ENCODE data around the gene CYP3A5. TPM values are rescaled to one million over a fixed set of nuclear protein-coding genes. Genes with fewer than 3 reads are reported as not detected.
"Not testable (repeated sequence)": the region's sequence is repeated elsewhere in the genome, so short reads cannot be mapped to it uniquely, and the experiment has no call there.

Gene CYP3A5
- total RNA-seq, 1 experiment from 2014 or later: 0.36 TPM

DNA sequence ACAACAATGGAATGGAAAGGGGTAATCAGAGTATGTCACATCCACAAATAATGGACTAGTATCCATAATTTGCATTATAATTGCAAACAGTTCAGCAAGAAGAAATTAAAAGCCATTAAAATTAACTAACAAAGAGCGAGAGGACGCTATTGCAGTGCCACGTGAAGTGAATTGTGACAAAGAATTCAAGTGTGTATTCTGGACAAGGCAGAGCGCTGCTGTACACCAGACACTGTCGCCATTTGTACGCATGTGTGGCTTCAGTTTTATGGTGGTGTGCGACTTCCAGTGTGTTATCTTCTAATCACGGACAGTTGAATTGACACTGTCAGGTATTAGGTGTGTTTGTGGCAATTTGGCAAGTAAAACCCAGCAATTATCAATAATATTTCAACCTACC, 11.3 kb downstream of the CYP3A5 start:
- Histone ChIP-seq H3K27ac (no peak overlapping the region), H3K9me3 (replicated peaks) (no peaks in the 10 kb centered on the region)
- DNase-seq: no peak

GRCh38 chr7:99667179-99667578, 12.6 kb downstream of the CYP3A5 start:
- no peaks in the 10 kb centered on the region for H3K27me3 ChIP-seq
- H3K36me3 ChIP-seq: no peaks in the 10 kb centered on the region
- no peaks in the 10 kb centered on the region for H3K9me3 ChIP-seq (replicated peaks)
- H3K4me1 ChIP-seq: no peaks in the 10 kb centered on the region
- no peak overlapping the region for H3K27ac ChIP-seq
- H3K4me3 ChIP-seq: no peak overlapping the region
- no peak for DNase-seq

More for the DNA sequence above, 11.3 kb downstream of the CYP3A5 start:
- no peak overlapping the region for H3K4me3 ChIP-seq
- H3K36me3 ChIP-seq: no peaks in the 10 kb centered on the region
- H3K27me3 ChIP-seq: no peaks in the 10 kb centered on the region
- H3K4me1 ChIP-seq: no peaks in the 10 kb centered on the region

- Histone ChIP-seq H3K27ac (no peak overlapping the region), H3K4me1 (no peaks in the 10 kb centered on the region), H3K4me3 (no peak overlapping the region), H3K36me3 (no peaks in the 10 kb centered on the region), H3K27me3 (no peaks in the 10 kb centered on the region), H3K9me3 (replicated peaks) (no peaks in the 10 kb centered on the region)
- no peak for DNase-seq
Observed at GRCh38 chr7:99666013-99666395, 13.8 kb downstream of the CYP3A5 start.

DNA sequence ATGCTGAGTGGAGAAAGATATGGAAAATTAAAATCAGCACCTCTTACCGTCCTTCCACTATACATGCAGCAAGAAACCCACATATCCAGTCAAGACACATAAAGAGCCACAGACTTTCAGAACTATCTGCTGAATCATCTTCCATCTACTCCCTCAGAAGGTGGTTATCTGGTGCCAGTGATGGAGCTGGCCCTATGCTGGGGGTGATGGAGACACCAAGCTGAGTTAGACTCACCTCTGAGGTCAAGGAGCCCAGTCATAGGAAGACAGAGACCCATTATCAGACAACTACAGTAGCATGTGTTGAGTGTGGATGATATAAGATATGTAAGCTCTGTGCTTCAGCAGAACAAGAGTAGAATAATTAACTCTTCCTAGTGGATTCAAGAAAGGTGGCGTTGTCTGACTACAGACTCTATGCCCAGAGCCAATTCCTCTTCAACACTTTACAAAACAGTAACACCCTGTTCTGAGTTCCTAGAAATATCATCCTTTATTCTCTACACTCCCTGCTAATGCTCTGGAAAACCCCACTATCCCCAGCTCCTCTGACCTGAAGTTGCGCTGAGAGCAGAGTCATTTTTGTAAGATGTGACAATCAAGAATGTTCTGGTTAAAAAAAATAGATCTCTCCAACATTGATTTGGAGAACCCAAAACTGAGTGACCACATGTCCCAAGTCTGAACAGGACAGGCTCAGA, 14.3 kb downstream of the CYP3A5 start:
- H3K27ac ChIP-seq: no peak overlapping the region
- H3K36me3 ChIP-seq: no peaks in the 10 kb centered on the region
- no peaks in the 10 kb centered on the region for H3K27me3 ChIP-seq
- H3K4me3 ChIP-seq: no peak overlapping the region
- H3K4me1 ChIP-seq: no peaks in the 10 kb centered on the region
- DNase-seq: no peak
- no peaks in the 10 kb centered on the region for H3K9me3 ChIP-seq (replicated peaks)

DNA sequence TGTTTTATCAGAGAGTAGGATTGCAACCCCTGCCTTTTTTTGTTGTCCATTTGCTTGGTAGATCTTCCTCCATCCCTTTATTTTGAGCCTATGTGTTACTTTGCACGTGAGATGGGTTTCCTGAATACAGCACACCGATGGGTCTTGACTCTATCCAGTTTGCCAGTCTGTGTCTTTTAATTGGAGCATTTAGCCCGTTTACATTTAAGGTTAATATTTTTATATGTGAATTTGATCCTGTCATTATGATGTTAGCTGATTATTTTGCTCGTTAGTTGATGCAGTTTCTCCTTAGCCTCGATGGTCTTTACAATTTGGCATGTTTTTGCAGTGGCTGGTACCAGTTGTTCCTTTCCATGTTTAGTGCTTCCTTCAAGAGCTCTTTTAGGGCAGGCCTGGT, 21.9 kb downstream of the CYP3A5 start:
- not testable (repeated sequence) for H3K36me3 ChIP-seq; H3K27me3 ChIP-seq; H3K4me3 ChIP-seq; H3K9me3 ChIP-seq (replicated peaks); H3K4me1 ChIP-seq; H3K27ac ChIP-seq; DNase-seq

DNA sequence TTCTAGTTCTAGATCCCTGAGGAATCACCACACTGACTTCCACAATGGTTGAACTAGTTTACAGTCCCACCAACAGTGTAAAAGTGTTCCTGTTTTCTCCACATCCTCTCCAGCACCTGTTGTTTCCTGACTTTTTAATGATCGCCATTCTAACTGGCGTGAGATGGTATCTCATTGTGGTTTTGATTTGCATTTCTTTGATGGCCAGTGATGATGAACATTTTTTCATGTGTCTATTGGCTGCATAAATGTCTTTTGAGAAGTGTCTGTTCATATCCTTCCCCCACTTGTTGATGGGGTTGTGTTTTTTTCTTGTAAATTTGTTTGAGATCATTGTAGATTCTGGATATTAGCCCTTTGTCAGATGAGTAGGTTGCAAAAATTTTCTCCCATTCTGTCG, 25.2 kb downstream of the CYP3A5 start:
- not testable (repeated sequence) for H3K27ac ChIP-seq; DNase-seq; H3K4me3 ChIP-seq; H3K36me3 ChIP-seq; H3K9me3 ChIP-seq (replicated peaks); H3K27me3 ChIP-seq; H3K4me1 ChIP-seq

GRCh38 chr7:99653754-99654153, 26.0 kb downstream of the CYP3A5 start:
- no peak for DNase-seq
- no peaks in the 10 kb centered on the region for H3K36me3 ChIP-seq
- no peak overlapping the region for H3K27ac ChIP-seq
- H3K4me3 ChIP-seq: no peak overlapping the region
- no peaks in the 10 kb centered on the region for H3K27me3 ChIP-seq
- peaks cover 8% of the 10 kb centered on the region for H3K9me3 ChIP-seq (replicated peaks)
- no peaks in the 10 kb centered on the region for H3K4me1 ChIP-seq

- not testable (repeated sequence) for H3K9me3 ChIP-seq (replicated peaks); H3K36me3 ChIP-seq; H3K27me3 ChIP-seq; H3K4me3 ChIP-seq; H3K4me1 ChIP-seq; DNase-seq; H3K27ac ChIP-seq
Observed at GRCh38 chr7:99653269-99653668, 26.5 kb downstream of the CYP3A5 start.

- Histone ChIP-seq H3K27me3 (no peaks in the 10 kb centered on the region), H3K9me3 (replicated peaks) (peaks cover 8% of the 10 kb centered on the region)
Observed at GRCh38 chr7:99652671-99653070, 27.1 kb downstream of the CYP3A5 start.

GRCh38 chr7:99651290-99651689, 28.5 kb downstream of the CYP3A5 start:
- no peak for DNase-seq
- no peaks in the 10 kb centered on the region for H3K27me3 ChIP-seq
- no peaks in the 10 kb centered on the region for H3K4me1 ChIP-seq
- H3K4me3 ChIP-seq: no peak overlapping the region
- peaks cover 8% of the 10 kb centered on the region for H3K9me3 ChIP-seq (replicated peaks)
- no peak overlapping the region for H3K27ac ChIP-seq
- H3K36me3 ChIP-seq: no peaks in the 10 kb centered on the region

More at GRCh38 chr7:99652671-99653070, 27.1 kb downstream of the CYP3A5 start:
- Histone ChIP-seq H3K4me3 (no peak overlapping the region), H3K27ac (no peak overlapping the region), H3K36me3 (no peaks in the 10 kb centered on the region), H3K4me1 (no peaks in the 10 kb centered on the region)
- no peak for DNase-seq

DNA sequence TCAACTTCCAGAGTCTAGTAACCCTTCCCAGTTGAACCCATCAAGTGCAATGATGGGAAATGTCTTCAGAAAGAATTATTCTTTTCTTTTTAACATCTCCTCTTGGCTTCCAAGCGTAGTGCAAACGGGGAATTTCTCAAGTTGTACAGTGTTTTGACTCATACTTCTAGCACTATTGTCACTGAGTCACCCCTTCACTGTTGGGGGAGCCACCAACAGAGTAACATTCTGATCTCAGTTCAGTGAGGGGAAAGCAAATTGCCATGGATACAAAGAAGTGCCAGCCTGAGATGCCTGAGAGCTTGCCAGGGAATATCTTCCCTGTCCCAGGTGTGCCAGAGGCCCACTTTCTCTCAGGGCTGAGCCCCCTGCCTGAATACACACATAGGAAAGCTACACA, 31.0 kb downstream of the CYP3A5 start:
- no peak overlapping the region for H3K4me3 ChIP-seq
- no peak overlapping the region for H3K27ac ChIP-seq
- no peaks in the 10 kb centered on the region for H3K9me3 ChIP-seq (replicated peaks)
- no peaks in the 10 kb centered on the region for H3K36me3 ChIP-seq
- no peak for DNase-seq
- H3K4me1 ChIP-seq: no peaks in the 10 kb centered on the region
- H3K27me3 ChIP-seq: no peaks in the 10 kb centered on the region

DNA sequence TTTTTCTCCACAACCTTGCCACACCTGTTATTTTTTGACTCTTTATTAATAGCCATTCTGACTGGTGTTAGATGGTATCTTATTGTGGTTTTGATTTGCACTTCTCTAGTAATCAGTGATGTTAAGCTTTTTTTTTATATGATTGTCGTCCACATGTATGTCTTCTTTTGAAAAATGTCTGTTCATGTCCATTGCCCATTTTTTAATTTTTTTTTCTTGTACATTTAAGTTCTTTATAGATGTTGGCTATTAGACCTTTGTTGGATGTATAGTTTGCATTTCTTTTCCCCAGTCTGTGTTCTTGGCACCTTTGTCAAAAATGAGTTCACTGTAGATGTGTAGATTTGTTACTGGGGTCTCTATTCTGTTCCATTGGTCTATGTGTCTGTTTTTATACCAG, 34.2 kb downstream of the CYP3A5 start:
- Histone ChIP-seq H3K4me1 (no peaks in the 10 kb centered on the region), H3K27ac (no peak overlapping the region), H3K27me3 (no peaks in the 10 kb centered on the region), H3K4me3 (no peak overlapping the region), H3K36me3 (no peaks in the 10 kb centered on the region), H3K9me3 (replicated peaks) (no peaks in the 10 kb centered on the region)
- no peak for DNase-seq

DNA sequence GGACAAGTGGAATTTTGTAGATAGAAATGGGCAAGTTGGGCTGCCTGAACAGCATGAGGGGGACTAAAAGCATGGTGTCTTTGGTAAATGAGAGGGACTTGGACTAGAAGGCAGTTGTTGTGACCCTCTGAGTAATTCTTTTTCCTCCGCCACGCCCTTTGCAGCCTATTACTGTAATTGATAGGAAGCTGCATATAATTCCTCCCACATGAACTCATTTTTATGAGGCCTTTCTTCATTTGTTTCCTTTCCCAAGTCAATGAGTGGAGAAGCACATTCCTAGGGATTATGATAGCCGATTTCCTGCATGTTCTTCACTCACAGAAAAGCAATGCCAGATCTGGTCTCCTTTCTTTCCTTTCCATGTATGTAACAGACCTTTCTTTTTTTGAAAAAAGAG, 35.4 kb downstream of the CYP3A5 start:
- H3K9me3 ChIP-seq (replicated peaks): no peaks in the 10 kb centered on the region
- no peaks in the 10 kb centered on the region for H3K27me3 ChIP-seq
- H3K27ac ChIP-seq: no peak overlapping the region
- H3K4me3 ChIP-seq: no peak overlapping the region
- no peak for DNase-seq
- H3K36me3 ChIP-seq: no peaks in the 10 kb centered on the region
- no peaks in the 10 kb centered on the region for H3K4me1 ChIP-seq

DNA sequence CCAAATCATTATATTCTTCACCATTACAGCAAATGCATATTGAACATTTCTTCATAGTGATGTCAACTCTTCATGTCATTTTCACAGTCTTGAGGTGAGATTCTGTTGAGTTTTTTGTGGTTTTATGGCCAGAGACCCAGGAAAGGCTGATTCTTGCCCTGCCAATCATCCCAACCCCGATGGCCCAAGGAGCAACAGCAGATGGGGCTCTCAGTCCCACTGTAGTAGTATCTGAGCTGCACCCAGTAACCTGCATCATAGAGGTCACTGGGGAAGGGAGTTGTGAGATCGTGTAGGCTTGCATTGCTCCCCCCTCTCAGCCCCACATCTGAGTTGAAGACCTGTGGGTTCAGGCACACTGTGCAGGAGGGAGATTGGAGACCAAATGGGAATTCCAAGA, 36.3 kb downstream of the CYP3A5 start:
- Histone ChIP-seq H3K27ac (no peak overlapping the region), H3K27me3 (no peaks in the 10 kb centered on the region), H3K36me3 (no peaks in the 10 kb centered on the region), H3K4me1 (no peaks in the 10 kb centered on the region), H3K4me3 (no peak overlapping the region), H3K9me3 (replicated peaks) (no peaks in the 10 kb centered on the region)
- DNase-seq: no peak

DNA sequence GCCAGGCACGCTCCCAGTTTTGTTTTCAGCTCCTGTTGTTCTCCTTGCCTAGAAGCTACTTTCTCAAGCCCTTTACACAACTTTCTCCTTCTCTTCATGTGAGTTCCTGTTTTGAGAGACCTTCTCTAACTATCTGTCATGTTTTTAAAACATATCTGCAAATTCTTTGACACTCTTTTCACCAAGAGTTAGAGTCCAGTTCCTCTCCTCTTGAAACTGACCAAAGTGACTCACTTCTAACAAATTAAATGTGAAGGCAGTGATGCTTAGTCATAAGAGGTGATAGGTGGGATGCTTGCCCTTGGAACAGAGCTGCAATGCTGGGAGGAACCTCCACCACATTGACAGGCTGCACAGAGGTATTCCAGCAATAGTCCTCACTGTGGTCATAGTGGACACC, 37.8 kb downstream of the CYP3A5 start:
- no peak for DNase-seq
- H3K4me1 ChIP-seq: no peaks in the 10 kb centered on the region
- H3K27ac ChIP-seq: no peak overlapping the region

DNA sequence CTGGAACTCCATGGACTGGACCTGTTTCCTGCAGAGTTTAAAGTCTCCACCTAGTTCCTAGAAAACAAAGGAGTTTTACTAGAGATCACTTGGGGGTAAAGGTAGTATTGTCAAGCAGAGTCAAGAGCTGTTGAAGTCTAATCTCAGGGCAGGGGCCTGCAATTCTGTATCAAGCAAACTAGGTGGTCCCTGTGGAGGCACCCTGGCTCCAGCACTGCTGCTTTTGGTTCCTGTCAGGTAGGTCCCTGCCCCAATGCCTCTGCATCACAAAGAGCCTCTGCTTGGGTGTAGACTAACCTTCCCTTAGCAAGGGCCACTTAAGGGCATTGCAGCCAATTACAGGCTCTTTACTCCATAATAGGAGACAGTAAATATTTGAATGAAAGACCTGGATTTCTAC, 40.5 kb downstream of the CYP3A5 start:
- Histone ChIP-seq H3K9me3 (replicated peaks) (no peaks in the 10 kb centered on the region), H3K27ac (no peak overlapping the region), H3K4me1 (no peaks in the 10 kb centered on the region), H3K4me3 (no peak overlapping the region), H3K27me3 (no peaks in the 10 kb centered on the region), H3K36me3 (no peaks in the 10 kb centered on the region)
- no peak for DNase-seq

More for the DNA sequence above, 37.8 kb downstream of the CYP3A5 start:
- Histone ChIP-seq H3K9me3 (replicated peaks) (no peaks in the 10 kb centered on the region), H3K36me3 (no peaks in the 10 kb centered on the region), H3K4me3 (no peak overlapping the region), H3K27me3 (no peaks in the 10 kb centered on the region)
